Fibroblast of peridontal ligament (primary cell): Measurements from ENCODE around the gene OPCML.

Experiments
- DNase-seq: peaks from one replicate; pipeline ENCODE4 v3.0.0-alpha.2; 2010; ENCODE audit errors: extremely low read depth

OPCML gene

DNA sequence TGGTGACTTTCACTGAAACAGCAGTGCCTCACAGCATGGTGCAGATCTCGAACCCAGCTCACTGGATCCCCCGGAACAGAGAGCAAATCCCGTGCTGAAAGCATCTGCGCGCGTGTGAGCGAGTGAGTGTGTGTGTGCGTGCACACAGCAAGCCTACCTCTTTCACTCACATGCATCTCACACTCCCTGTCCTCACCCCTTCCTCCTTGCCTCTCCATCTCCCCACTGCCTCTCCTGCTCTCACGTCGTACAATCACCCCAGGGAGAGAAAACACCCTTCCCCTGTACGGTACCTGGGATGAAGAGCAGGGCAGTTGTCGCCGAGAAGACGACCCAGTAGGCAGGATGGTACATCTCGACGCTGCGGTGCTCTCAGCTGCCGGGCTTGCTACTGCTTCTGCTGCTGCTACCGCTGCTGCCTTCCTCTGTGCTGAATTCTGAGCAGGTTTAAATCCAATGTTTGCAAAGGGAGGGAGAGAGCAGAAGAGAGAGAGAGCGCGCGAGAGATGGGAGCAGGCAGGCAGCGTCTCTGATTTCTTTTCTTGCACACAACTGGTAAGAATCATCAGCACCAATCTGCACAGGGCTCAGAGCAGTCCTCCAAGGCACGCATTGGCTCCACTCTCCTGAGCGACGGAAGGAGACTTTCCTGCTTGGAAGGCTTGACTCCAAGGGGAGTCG, at the start of gene OPCML:
OPCML (minus strand) TSS at position 531 of the 681 bp plus-strand sequence.
- no peak for DNase-seq

DNA sequence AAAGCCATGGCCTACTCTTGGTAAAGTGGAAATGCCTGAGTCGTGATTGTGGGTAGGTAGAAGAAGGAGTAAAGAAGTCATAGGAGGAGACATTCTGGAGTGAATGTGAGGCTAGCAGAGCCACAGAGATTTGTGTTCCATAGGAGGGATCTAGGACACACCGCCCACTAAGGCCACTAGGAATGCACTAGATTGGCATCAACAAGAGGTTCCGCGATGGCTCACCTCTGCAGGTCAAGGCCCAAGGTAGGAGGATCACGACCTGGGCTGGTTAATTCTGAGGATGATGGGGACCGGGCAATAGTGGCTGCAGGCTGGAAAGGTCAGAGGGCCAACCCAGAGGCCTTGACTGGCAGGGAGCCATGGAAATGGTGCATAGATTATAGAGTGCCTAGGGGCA, 48.8 kb upstream of the OPCML start:
- no peak for DNase-seq

DNA sequence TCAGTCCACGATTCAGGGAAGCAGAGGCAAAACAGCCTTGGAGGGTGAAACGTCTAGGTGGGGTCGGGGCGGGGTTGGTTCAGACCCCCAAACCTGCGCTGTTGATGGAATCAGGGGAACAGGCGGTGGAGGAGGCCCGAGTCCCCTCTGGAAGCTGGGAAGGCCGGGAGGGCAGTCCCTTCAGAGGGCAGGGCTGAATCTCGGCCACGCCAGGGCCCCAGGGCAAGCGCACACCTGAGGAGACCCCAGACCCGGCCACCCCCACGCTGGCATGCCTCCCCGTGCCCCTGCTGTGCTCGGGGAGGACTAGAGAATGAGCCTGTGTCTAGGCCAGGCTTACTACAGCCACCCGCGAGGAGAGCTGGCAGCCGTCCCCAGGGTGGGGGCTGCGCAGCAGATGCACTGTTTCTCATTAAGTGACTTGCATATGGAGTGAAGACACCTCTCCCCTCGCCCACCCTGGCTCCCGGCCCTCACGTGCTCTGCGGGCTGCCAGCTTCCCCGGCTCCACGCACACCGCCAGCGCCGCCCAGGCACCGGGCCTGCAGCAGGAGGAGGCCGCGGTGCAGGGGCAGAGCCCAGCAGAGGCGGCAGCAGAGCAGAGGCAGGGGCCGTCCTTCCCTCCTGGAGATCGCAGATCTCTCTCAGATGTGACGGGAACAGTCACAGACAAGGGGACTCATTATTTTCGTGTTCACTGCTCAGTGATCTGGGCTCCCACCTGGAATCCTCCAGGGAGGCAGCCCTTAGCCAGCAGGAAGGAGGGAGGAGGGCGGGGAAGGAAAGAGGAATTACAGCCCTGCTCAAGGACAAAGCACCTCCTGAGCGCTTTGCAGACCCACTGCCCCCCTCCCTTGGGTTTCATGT, 47.1 kb upstream of the OPCML start:
- DNase-seq, result no peak

DNA sequence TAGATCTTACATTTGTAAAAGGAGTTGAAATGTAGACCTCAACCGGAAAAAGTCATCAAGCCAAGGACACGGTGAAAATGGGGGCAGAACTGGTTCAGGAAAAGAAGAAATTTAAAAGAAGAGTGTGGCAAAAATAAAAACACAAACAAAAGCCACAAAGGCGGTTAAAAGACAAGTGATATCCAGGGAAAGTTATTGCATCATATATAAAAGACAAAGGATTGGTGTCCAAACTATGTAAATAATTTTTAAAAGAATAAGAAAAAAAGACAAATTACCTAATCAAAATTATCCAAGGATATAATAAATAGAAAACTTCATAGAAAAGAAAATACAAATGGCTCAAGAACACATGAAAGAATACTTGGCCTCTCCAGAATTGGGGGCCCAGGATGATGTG, 45.1 kb upstream of the OPCML start:
- no peak for DNase-seq

DNA sequence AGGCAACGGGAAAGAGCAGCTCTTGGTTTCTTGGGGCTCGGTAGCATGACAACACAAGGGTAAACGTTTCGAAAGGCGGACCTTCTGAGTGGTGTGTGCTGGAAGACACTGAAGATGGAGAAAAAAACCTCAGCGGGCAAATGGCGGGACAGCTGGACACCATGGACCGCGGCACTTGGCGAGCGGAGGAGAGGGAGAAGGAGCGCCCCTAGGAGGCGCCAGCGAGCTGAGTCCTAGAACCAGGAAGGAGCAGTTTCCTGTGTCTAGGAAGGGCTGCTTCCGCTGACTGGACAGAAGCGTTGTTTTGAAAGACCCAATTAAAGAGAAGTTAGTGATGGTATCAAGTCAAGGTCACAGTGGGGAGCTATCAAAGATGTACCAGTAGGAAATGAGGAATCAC, 44.0 kb upstream of the OPCML start:
- no peak for DNase-seq

DNA sequence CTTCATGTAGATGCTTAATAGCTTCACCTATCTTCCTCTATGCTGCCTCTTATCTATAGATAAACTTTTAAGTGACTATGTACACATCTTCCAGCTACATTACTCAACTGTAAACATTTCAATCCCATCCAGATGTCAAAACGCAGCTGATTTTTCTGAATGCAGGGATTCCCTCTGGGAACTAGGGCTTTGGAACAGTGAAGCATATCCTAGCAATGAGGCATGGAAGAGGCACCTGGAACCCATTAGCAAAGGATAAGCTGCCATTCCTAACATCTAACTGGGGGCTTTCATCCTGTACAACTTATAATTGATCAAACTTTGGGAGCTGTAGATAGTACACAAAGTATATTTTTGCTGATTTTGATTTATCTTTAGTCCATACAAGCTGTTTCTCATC, 40.8 kb upstream of the OPCML start:
- no peak for DNase-seq

DNA sequence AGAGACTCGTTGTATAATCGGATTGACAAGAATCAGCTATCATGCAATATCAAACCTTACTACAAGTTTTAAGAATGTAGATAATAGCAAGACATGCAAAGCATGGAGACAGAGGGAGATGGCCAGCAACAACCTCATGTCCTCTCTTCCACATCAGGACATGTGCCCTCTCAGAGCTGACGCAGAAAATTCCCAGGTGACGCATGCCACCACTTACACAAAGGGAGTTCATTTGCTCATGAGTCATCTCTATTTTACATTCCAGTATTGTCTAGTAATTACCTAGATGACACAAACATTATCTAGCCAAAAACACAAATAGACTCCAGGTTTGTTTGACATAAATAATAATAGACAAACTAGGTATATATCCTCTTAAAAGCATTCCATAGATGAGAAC, 38.1 kb upstream of the OPCML start:
- DNase-seq, result no peak

DNA sequence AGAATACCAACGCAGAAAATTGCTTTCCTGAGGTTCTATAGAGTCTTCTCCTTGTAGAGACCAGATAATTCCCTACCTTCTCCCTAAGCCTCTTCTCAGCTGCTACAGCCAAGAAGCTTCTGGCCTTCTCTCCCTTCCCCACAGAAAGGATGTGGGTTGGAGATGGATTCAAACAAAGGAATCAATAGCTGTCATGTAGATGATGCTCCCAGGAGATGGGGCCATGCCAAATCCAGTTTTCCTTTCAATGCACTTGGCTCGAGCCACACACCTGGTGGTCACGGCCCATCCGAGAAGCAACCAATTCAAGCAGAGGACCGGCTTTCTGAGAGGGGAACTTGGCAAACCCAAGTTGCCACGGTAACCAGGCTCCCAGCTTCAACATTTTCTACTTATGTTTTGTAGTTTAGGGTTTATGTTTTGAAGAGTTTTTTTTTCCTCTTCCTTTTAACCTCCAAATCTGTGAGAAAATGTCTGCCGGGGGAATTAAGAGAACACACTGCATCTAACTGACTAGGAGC, 31.3 kb upstream of the OPCML start:
- no peak for DNase-seq

DNA sequence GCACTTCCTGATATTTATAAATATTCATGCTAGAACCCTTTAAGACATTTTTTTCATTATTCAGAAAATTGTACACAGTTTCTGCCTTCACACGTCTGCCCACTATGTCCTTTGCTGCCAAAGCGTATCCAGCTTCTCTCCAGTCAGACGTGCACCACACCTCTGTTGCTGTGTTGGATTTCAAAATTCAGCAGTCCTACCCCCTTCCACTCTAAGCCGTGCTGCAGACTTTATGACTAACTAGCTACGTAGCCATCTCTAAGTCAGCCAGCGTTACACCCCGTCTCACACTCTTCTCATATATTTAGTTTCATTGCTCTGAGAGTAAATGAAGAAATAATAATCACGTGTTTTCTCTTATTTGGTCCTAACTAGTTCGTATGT, 28.2 kb upstream of the OPCML start:
- DNase-seq, result no peak

DNA sequence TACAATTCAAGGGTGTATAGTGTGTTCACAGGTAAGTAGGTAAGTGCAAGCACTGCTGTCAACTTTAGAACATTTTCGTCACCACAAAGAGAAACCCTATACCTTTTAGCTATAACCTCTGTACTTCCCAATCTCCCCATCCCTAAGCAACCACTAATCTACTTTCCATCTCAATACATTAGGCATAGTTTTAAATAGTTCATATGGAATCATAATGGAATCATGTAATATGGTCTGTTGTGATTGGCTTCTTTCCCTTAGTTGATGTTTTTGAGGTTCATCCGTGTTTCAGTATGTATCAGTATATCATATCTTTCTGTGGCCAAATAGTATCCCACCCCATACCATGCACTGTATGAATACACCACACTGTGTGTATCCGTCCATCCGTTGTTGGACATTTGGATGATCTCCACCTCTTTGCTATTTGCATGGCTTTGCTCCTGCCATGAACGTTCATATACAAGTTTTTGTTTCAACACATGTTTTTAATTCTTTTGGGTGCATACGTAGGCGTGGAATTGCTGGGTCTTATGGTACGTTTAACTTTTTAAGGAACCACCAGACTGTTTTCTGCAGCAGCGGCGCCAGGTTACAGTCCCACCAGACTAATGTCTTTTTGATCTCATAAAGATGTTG, 27.7 kb upstream of the OPCML start:
- DNase-seq, result no peak

DNA sequence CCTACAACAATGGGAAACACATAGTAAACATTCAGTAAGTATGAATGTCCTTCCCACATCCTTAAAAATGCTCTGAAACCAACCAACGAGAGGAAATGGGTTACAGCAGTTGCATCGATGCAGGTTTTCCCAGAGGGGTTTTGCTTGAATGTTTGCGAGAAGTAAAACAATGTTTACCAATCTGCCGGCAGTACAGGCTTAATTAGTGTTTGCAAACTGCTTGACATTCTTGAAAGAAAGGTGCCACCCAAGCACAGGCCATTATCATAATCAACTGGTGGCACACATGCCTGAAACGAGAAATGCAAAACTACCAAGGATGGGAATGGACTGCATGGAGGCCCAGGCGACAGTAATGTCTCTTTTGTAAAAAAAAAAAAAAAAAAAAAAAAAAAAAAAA, 27.1 kb upstream of the OPCML start:
- no peak for DNase-seq

DNA sequence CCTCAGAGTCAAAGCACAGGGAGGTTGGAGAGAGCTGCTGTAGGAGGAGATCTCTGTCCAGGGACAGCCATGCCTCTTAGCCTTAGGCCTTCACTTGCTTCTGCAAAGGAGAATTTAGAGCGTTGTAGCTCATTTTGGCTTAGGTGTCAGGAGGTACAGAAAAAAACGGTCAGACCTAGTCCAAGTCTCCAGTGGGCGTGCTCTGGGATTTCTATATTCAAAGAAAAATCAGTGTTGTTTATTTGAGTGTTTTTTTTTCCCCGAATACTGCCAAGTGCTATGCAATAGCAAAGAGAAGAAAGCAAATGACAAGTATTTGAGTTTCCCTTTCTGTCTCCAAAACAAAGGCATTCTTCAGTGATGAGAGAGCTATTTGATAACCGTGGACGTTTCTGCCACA, 22.7 kb upstream of the OPCML start:
- no peak for DNase-seq

DNA sequence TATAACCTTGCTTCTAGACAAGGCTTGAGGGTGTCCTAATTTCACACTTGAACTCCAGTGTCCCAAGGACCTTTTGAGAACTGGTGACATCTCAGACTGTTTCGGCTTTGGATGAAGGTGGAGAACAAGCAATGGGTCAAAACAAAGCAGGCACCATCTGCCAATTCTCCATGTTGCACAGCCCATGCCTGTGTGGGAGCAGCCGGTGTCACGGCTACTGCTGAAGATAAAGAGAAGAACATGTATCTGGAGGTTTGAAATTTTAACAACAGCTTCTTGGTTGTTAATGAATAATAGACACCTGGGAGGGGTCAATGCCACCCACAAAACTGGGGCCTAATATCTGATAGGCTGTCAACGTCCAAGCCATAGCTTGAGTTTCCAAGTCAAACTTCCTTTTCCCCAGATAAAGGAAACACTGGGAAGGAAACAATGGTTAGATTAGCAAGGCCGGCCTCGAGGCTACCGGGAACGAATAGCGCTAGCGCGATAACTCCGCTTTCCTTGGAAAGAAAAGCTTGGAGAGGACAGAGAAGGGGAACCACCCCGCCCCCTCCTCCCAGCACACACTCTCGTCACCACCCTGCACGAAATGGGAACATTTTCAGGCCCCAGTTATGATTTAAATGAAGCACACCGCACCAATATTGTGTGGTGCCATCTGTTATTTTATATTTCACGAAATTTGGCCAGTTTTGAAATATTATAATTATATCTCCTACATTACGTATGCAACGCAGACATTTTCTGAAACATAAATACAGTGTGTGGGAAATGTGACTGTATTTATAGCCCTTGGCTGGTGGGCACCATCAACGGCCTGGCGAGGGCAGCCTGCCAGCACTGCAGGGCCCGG, 21.8 kb upstream of the OPCML start:
- DNase-seq, result no peak

DNA sequence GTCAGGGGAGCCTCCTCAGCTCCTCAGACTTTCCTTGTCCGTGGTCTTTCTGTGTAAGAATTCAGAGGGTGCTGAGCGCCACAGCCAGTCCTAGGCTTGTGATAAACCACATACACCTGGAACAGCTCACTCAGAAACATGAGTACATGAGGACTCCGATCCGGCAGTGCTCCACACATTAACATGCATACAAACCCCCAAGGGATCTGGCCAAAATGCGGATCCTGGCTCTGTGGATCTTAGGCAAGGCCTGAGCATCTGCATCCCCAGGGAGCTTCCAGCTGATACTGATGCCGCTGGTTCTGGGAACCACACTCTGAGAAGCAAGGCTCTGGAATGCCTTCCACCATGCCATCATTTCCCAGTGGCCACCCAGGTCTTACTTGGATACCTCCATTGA, 20.6 kb upstream of the OPCML start:
- no peak for DNase-seq

DNA sequence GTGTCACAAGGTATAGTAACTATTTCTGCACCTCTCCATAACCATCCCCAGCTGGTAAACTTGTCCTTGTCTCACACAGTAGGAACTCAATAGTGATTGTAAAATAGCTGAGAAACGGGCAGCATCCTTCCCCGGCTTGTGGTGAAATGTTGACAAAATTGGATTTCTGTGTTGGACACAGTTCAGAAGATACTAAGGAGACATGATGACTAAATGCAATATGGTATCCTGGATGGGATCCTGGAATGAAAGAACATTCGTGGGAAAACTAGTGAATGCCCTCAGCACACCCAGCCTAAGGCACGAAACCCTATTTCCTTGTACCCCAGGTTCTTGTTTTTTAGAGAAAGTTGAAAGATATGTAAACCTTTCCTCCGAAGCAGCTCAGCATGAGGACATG, 18.8 kb upstream of the OPCML start:
- DNase-seq, result no peak

DNA sequence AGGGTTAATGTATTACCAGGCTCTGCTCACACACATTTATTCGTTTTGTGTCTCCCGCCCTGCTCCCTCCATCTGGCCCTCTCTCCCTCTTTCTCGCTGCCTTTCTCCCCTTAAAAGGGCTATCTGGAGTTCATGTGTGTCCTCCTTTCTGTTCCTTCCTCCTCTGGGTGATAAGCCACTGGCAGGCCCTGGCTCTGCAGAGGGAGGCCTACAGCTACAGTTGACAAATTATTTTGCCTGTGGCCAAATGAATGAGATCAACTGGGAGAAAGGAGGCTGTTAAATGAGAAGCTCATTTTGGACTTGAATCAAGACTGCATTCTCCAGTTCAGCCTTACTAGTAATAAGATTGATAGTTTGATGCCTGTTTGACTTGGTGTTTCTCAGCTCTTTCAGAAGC, 17.5 kb upstream of the OPCML start:
- no peak for DNase-seq

DNA sequence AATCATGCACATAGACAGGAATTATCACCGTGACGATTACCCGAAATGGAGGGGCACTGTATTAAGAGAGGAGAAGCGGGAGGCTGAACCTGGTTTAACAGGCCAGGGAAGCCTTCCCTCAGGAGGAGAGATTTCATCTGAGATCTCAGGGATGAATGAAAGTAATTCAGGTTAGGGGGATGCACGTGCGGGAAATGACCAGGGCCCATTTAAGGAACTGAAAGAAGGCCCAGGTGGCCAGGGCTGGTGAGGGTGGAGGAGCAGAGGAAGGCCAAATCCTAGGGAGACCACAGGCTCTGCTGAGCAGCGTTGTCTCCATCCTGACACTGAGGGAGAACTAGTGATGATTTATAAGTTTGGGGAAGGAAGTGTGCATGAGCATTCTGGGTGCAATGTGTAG, 16.3 kb upstream of the OPCML start:
- no peak for DNase-seq

DNA sequence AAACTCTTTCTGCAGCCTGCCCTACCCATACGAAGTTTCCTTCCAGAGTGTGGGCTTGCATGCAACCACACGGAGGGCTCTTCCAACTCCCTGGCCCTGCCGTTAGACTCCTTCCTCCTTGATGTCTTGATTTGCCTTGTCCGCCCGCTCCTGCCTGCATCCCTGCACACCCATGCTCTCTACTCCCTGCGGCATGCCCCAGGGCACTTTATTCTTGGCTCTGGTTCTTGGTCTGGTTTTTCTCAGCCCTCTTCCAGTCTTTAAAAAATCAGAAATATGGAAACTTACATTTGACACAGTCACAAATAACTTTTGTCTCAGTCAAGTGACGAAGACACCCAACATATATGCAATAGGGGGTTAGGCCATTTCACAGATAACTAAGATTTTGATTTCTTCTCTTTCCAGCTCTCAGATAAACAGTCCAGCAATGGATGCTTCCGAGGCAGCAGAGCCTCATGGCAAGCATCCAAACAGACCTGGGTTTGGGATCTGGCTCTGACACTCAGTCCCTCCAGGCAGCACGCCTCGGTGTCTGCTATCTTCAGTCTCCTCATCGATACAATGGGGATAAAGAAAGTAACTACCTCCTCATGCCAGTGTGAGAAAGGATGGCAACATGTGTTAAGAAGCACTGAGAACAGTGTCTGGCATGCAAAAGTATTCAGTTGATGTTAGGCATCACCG, 15.7 kb upstream of the OPCML start:
- DNase-seq, result no peak

DNA sequence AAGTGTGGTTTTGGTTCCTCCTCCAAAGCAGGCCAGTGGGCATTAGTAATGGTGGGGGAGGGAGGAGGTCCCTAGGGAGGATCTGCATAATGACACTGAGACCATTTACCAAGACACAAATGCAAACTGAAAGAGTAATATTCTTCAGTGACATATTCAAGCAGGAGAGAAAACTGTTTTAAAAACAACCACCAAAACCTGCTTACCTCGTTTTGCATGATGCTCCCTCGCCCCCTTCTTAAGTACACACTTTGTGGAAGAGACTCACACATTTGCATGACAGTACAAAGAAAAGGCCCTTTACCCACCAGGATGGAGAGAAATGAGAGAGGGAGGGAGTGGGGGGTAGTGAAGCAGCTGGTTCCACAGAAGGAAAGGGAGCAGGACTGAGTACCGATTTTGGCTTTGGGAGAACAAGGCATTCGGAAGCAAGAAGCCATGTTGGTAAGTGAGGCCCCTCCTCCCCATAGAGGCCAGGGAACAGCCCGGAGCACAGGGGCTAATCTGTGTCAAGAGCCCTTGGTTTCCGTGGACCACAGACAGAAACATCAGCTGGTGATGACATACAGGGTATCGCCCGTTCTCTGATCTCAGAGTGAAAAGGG, 13.0 kb upstream of the OPCML start:
- no peak for DNase-seq

DNA sequence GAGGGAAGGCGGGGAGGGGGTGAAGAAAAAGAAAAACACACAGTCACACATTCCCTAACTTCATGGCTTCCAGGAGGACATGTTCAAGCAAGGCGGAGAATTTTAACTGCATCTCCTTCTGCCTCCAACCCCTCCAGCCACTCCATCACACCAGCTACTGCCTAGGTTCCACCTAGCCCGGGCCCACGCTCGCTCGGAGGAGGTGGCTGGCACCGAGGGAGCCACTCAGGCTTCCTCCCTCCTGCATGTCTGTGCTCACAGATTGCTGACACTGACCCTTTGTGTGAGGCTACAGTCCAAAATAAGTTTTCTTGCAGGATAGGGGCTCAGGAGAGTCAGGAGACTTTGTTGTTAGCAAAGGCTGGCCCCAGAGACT, 9.4 kb upstream of the OPCML start:
- DNase-seq, result no peak
